SU-DHL-6 (cell line): ENCODE measurements around the gene INTS11.

Experiments used
- H2AFZ ChIP-seq: fragments of 200-600 bp; sonication (generic); 2 replicates; pipeline ENCODE4 v1.6.1; 2014; ENCODE audit warnings: low read depth, mild to moderate bottlenecking, moderate library complexity, mixed read lengths, antibody characterized with exemption, low read length; ENCODE audit not compliant: severe bottlenecking
- H3F3A ChIP-seq: fragments of 200-600 bp; shearing (Covaris generic); 2 replicates; pipeline ENCODE4 v1.6.0; 2016; ENCODE audit warnings: antibody characterized with exemption, mild to moderate bottlenecking; ENCODE audit not compliant: insufficient read depth
- H3K27ac ChIP-seq: fragments of 200-600 bp; sonication (generic); 2 replicates; pipeline ENCODE4 v1.5.1; 2016; ENCODE audit warnings: low read depth, mild to moderate bottlenecking, low read length, moderate library complexity, mixed read lengths
- H3K27me3 ChIP-seq: fragments of 200-600 bp; sonication (generic), shearing (Covaris generic); 2 replicates; pipeline ENCODE4 v1.6.0; 2014; ENCODE audit warnings: mild to moderate bottlenecking, low read length
- H3K36me3 ChIP-seq: fragments of 200-600 bp; sonication (generic); 2 replicates; pipeline ENCODE4 v1.6.1; 2014; ENCODE audit warnings: mild to moderate bottlenecking, low read length, mixed read lengths
- H3K4me2 ChIP-seq: fragments of 300-600, 200-600 bp; shearing (Covaris generic), sonication (generic); 2 replicates; pipeline ENCODE4 v1.6.0; 2014; ENCODE audit warnings: low read length, low read depth, mild to moderate bottlenecking; ENCODE audit not compliant: poor library complexity, severe bottlenecking
- H3K4me3 ChIP-seq: fragments of 200-600 bp; sonication (generic); 2 replicates; pipeline ENCODE4 v1.5.1; 2014; ENCODE audit warnings: antibody characterized with exemption, low read length, mild to moderate bottlenecking, mixed read lengths; ENCODE audit not compliant: insufficient read depth, poor library complexity, severe bottlenecking
- H3K79me2 ChIP-seq: fragments of 200-600 bp; sonication (generic); 2 replicates; pipeline ENCODE4 v1.6.1; 2014; ENCODE audit warnings: mild to moderate bottlenecking, low read length, moderate library complexity; ENCODE audit not compliant: insufficient read depth
- H3K9ac ChIP-seq: fragments of 200-600 bp; sonication (generic); 2 replicates; pipeline ENCODE4 v1.7.0; 2014; ENCODE audit warnings: mild to moderate bottlenecking, low read length
- H3K9me2 ChIP-seq: fragments of 200-600 bp; sonication (generic); replicated peaks from 2 replicates; pipeline ENCODE4 v1.6.1; 2014; ENCODE audit warnings: low read length; ENCODE audit not compliant: insufficient read depth
- H3K9me3 ChIP-seq: fragments of 200-600 bp; sonication (generic); 2 replicates; pipeline ENCODE4 v1.6.1; 2014; ENCODE audit warnings: low read length, mixed read lengths; ENCODE audit not compliant: insufficient read depth
- H4K20me1 ChIP-seq: fragments of 200-600 bp; sonication (generic); 2 replicates; pipeline ENCODE4 v1.6.1; 2014; ENCODE audit warnings: low read depth, mild to moderate bottlenecking, antibody characterized with exemption, low read length, moderate library complexity, mixed read lengths
- CTCF ChIP-seq: fragments of 200-600 bp; sonication (generic); IDR thresholded peaks from one replicate; pipeline ENCODE4 v1.5.1; 2017; ENCODE audit warnings: antibody characterized with exemption, mild to moderate bottlenecking, low read length, moderate library complexity; ENCODE audit not compliant: insufficient read depth, poor library complexity, severe bottlenecking
- EZH2phosphoT487 ChIP-seq: fragments of 200-600 bp; sonication (generic), shearing (Covaris generic); conservative IDR thresholded peaks from 2 replicates; pipeline ENCODE4 v1.6.1; 2018; ENCODE audit warnings: mild to moderate bottlenecking, antibody characterized with exemption, low read length, moderate library complexity, mixed read lengths

The INTS11 gene

GRCh38 chr1:1264868-1265272 lies 59.6 kb downstream of the INTS11 start:
- no peak overlapping the region for H3K4me3 ChIP-seq

DNA sequence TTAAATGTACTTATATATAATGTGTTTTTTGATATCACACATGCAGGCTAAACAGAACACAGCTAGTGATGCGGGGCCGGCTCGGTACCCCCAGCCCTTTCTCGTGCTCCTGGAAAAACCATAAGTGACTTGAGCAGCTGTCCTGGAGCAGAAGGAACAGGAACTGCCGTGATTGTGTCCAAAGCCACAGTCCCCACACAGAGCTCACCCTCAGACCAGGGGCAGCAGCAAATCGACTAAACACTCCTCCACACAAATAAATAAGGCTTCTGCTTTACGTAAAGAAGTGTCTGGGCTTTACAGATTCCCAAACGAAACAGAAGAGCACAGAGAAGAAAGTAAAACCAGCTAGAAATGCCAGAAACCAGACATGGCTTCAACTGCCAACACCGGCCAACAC lies 60.4 kb downstream of the INTS11 start:
- TF ChIP-seq CTCF (no peak), EZH2phosphoT487 (no peak)
- no peaks in the 10 kb centered on the region for H3F3A ChIP-seq
- H4K20me1 ChIP-seq = no peaks in the 10 kb centered on the region
- H3K4me2 ChIP-seq = no peak overlapping the region
- H2AFZ ChIP-seq = no peak overlapping the region
- H3K9me3 ChIP-seq = no peaks in the 10 kb centered on the region
- H3K9ac ChIP-seq = no peak overlapping the region
- no peaks in the 10 kb centered on the region for H3K27me3 ChIP-seq
- H3K27ac ChIP-seq = no peak overlapping the region
- no peaks in the 10 kb centered on the region for H3K36me3 ChIP-seq
- peaks cover 7% of the 10 kb centered on the region for H3K79me2 ChIP-seq
- no peak overlapping the region for H3K4me3 ChIP-seq
- H3K9me2 ChIP-seq = no peaks in the 10 kb centered on the region

More at GRCh38 chr1:1264868-1265272, 59.6 kb downstream of the INTS11 start:
- no peak overlapping the region for H3K9ac ChIP-seq
- no peak for TF ChIP-seq CTCF
- no peak for TF ChIP-seq EZH2phosphoT487
- H3K36me3 ChIP-seq = no peaks in the 10 kb centered on the region
- H4K20me1 ChIP-seq = no peaks in the 10 kb centered on the region
- H3K27me3 ChIP-seq = no peaks in the 10 kb centered on the region
- no peak overlapping the region for H3K4me2 ChIP-seq
- H2AFZ ChIP-seq = no peak overlapping the region
- no peak overlapping the region for H3K27ac ChIP-seq
- H3K9me3 ChIP-seq = no peaks in the 10 kb centered on the region
- H3K9me2 ChIP-seq = no peaks in the 10 kb centered on the region
- H3K79me2 ChIP-seq = peaks cover 10% of the 10 kb centered on the region
- H3F3A ChIP-seq = no peaks in the 10 kb centered on the region

GRCh38 chr1:1262758-1263157 lies 61.7 kb downstream of the INTS11 start:
- Histone ChIP-seq H3K36me3 (no peaks in the 10 kb centered on the region), H3K9me3 (no peaks in the 10 kb centered on the region), H3K27me3 (no peaks in the 10 kb centered on the region), H3K4me2 (no peak overlapping the region), H3K9ac (no peak overlapping the region), H4K20me1 (no peaks in the 10 kb centered on the region), H2AFZ (no peak overlapping the region), H3K9me2 (no peaks in the 10 kb centered on the region), H3F3A (no peaks in the 10 kb centered on the region), H3K4me3 (no peak overlapping the region), H3K27ac (no peak overlapping the region), H3K79me2 (no peaks in the 10 kb centered on the region; the same call in none of the 2 replicates)
- TF ChIP-seq EZH2phosphoT487 (no peak), CTCF (no peak)

GRCh38 chr1:1262071-1262470 lies 62.4 kb downstream of the INTS11 start:
- Histone ChIP-seq H4K20me1 (no peaks in the 10 kb centered on the region), H3K36me3 (no peaks in the 10 kb centered on the region), H3K27ac (no peak overlapping the region), H3K27me3 (no peaks in the 10 kb centered on the region), H3K9me3 (no peaks in the 10 kb centered on the region), H3K4me3 (no peak overlapping the region), H3F3A (no peaks in the 10 kb centered on the region), H3K9me2 (no peaks in the 10 kb centered on the region), H2AFZ (no peak overlapping the region), H3K4me2 (no peak overlapping the region), H3K79me2 (no peaks in the 10 kb centered on the region; the same call in none of the 2 replicates), H3K9ac (no peak overlapping the region)
- TF ChIP-seq CTCF (no peak), EZH2phosphoT487 (no peak)
